ENCODE measurements around the gene SRSF4. TPM values are rescaled to one million over a fixed set of nuclear protein-coding genes. Genes with fewer than 3 reads are reported as not detected.
"Not testable (repeated sequence)": the region's sequence is repeated elsewhere in the genome, so short reads cannot be mapped to it uniquely, and the experiment has no call there.

Gene SRSF4
- 73.6 TPM for polyA plus RNA-seq (2013, experiment 1 of 2; ENCODE audit: insufficient read length)
- 62.7 TPM for polyA plus RNA-seq (2013, experiment 2 of 2; ENCODE audit: insufficient read length)

GRCh38 chr1:29181413-29182225 is at the start of gene SRSF4:
SRSF4 (minus strand) TSS chr1:29181900; CDS start chr1:29181752, 148 bp downstream.
- peak; percentile 97 for DNase-seq

GRCh38 chr1:29230553-29231378 is 49.1 kb upstream of the SRSF4 start, which contains the start of gene MECR:
MECR (minus strand) TSS chr1:29230934; CDS start chr1:29230906, 28 bp downstream.
- DNase-seq: peak; percentile 90

- no peak for DNase-seq
These were observed 48.5 kb upstream of the SRSF4 start for GRCh38 chr1:29230204-29230552.

- DNase-seq: no peak
These were observed 45.8 kb upstream of the SRSF4 start for GRCh38 chr1:29227511-29227910.

- no peak for DNase-seq
These were observed 43.7 kb upstream of the SRSF4 start for GRCh38 chr1:29225361-29225760.

- DNase-seq: no peak
These were observed 42.7 kb upstream of the SRSF4 start for GRCh38 chr1:29224356-29224837.

GRCh38 chr1:29223521-29223920 is 41.8 kb upstream of the SRSF4 start:
- no peak for DNase-seq

GRCh38 chr1:29222686-29223085 is 41.0 kb upstream of the SRSF4 start:
- no peak for DNase-seq

GRCh38 chr1:29222260-29222659 is 40.6 kb upstream of the SRSF4 start:
- DNase-seq: not testable (repeated sequence)

GRCh38 chr1:29221296-29221695 is 39.6 kb upstream of the SRSF4 start:
- DNase-seq: no peak

GRCh38 chr1:29218223-29218622 is 36.5 kb upstream of the SRSF4 start:
- DNase-seq: no peak

- DNase-seq: no peak
These were observed 35.9 kb upstream of the SRSF4 start for GRCh38 chr1:29217633-29218032.

- DNase-seq: no peak
These were observed 31.4 kb upstream of the SRSF4 start for GRCh38 chr1:29213055-29213454.

- DNase-seq: no peak
These were observed 29.7 kb upstream of the SRSF4 start for GRCh38 chr1:29211086-29212030.

GRCh38 chr1:29210278-29211085 is 28.8 kb upstream of the SRSF4 start:
- DNase-seq: peak; percentile 15

- DNase-seq: peak; percentile 56
These were observed 27.5 kb upstream of the SRSF4 start for GRCh38 chr1:29209173-29209572.

GRCh38 chr1:29208442-29208841 is 26.7 kb upstream of the SRSF4 start:
- no peak for DNase-seq

GRCh38 chr1:29202584-29203340 is 21.1 kb upstream of the SRSF4 start:
- peak; percentile 98 for DNase-seq

- no peak for DNase-seq
These were observed 20.4 kb upstream of the SRSF4 start for GRCh38 chr1:29202053-29202452.

GRCh38 chr1:29201595-29202051 is 19.9 kb upstream of the SRSF4 start:
- DNase-seq: no peak

All from fibroblast of skin of back (primary cell).